ENCODE results near the gene UBE2I.
"Not testable (repeated sequence)": the region's sequence is repeated elsewhere in the genome, so short reads cannot be mapped to it uniquely, and the experiment has no call there.

Gene UBE2I

GRCh38 chr16:1269418-1269817 is 40.0 kb upstream of the UBE2I start:
- not testable (repeated sequence) for H3K4me3 ChIP-seq (ENCODE audit: low read length); H3K36me3 ChIP-seq (ENCODE audit: insufficient read depth, low read depth, low read length); H3K27me3 ChIP-seq (ENCODE audit: insufficient read depth, low read length)

GRCh38 chr16:1271380-1271723 is 38.1 kb upstream of the UBE2I start:
- Histone ChIP-seq H3K27ac (ENCODE audit: low read length) (no peak overlapping the region), H3K27me3 (ENCODE audit: insufficient read depth, low read length) (peaks cover 2% of the 10 kb centered on the region; the same call in 1 of the 2 replicates), H3K4me3 (ENCODE audit: low read length) (no peak overlapping the region), H3K36me3 (ENCODE audit: insufficient read depth, low read depth, low read length) (no peaks in the 10 kb centered on the region), H3K9me3 (ENCODE audit: insufficient read depth, low read depth, low read length) (no peaks in the 10 kb centered on the region), H3K9ac (ENCODE audit: low read depth, low read length) (no peak overlapping the region), H3K4me1 (ENCODE audit: insufficient read depth, low read length) (no peaks in the 10 kb centered on the region)

More at GRCh38 chr16:1269418-1269817, 40.0 kb upstream of the UBE2I start:
- not testable (repeated sequence) for H3K9me3 ChIP-seq (ENCODE audit: insufficient read depth, low read depth, low read length); H3K27ac ChIP-seq (ENCODE audit: low read length); H3K9ac ChIP-seq (ENCODE audit: low read depth, low read length); H3K4me1 ChIP-seq (ENCODE audit: insufficient read depth, low read length)

GRCh38 chr16:1271724-1272413 is 37.6 kb upstream of the UBE2I start:
- H3K36me3 ChIP-seq (ENCODE audit: insufficient read depth, low read depth, low read length); H3K9me3 ChIP-seq (ENCODE audit: insufficient read depth, low read depth, low read length); H3K27me3 ChIP-seq (ENCODE audit: insufficient read depth, low read length); H3K27ac ChIP-seq (ENCODE audit: low read length); H3K4me3 ChIP-seq (ENCODE audit: low read length); H3K4me1 ChIP-seq (ENCODE audit: insufficient read depth, low read length); H3K9ac ChIP-seq (ENCODE audit: low read depth, low read length): not testable (repeated sequence)

- Histone ChIP-seq H3K27ac (ENCODE audit: low read length) (no peak overlapping the region), H3K9ac (ENCODE audit: low read depth, low read length) (no peak overlapping the region), H3K4me3 (ENCODE audit: low read length) (no peak overlapping the region), H3K9me3 (ENCODE audit: insufficient read depth, low read depth, low read length) (no peaks in the 10 kb centered on the region), H3K4me1 (ENCODE audit: insufficient read depth, low read length) (no peaks in the 10 kb centered on the region), H3K36me3 (ENCODE audit: insufficient read depth, low read depth, low read length) (no peaks in the 10 kb centered on the region), H3K27me3 (ENCODE audit: insufficient read depth, low read length) (no peaks in the 10 kb centered on the region)
Measured at GRCh38 chr16:1272453-1273198, 36.8 kb upstream of the UBE2I start.

- Histone ChIP-seq H3K36me3 (ENCODE audit: insufficient read depth, low read depth, low read length) (no peaks in the 10 kb centered on the region), H3K4me3 (ENCODE audit: low read length) (no peak overlapping the region), H3K9me3 (ENCODE audit: insufficient read depth, low read depth, low read length) (no peaks in the 10 kb centered on the region), H3K27ac (ENCODE audit: low read length) (no peak overlapping the region), H3K27me3 (ENCODE audit: insufficient read depth, low read length) (no peaks in the 10 kb centered on the region), H3K4me1 (ENCODE audit: insufficient read depth, low read length) (no peaks in the 10 kb centered on the region), H3K9ac (ENCODE audit: low read depth, low read length) (no peak overlapping the region)
Measured at GRCh38 chr16:1273816-1274215, 35.6 kb upstream of the UBE2I start.

- no peaks in the 10 kb centered on the region for H3K27me3 ChIP-seq (ENCODE audit: insufficient read depth, low read length)
- no peaks in the 10 kb centered on the region for H3K36me3 ChIP-seq (ENCODE audit: insufficient read depth, low read depth, low read length)
- H3K9me3 ChIP-seq (ENCODE audit: insufficient read depth, low read depth, low read length), result no peaks in the 10 kb centered on the region
- H3K27ac ChIP-seq (ENCODE audit: low read length), result no peak overlapping the region
- no peak overlapping the region for H3K9ac ChIP-seq (ENCODE audit: low read depth, low read length)
- no peaks in the 10 kb centered on the region for H3K4me1 ChIP-seq (ENCODE audit: insufficient read depth, low read length)
- no peak overlapping the region for H3K4me3 ChIP-seq (ENCODE audit: low read length)
Measured at GRCh38 chr16:1274767-1275166, 34.7 kb upstream of the UBE2I start.

GRCh38 chr16:1275791-1276579 is 33.5 kb upstream of the UBE2I start:
- Histone ChIP-seq H3K27ac (ENCODE audit: low read length) (no peak overlapping the region), H3K4me1 (ENCODE audit: insufficient read depth, low read length) (no peaks in the 10 kb centered on the region), H3K36me3 (ENCODE audit: insufficient read depth, low read depth, low read length) (no peaks in the 10 kb centered on the region), H3K27me3 (ENCODE audit: insufficient read depth, low read length) (no peaks in the 10 kb centered on the region), H3K9ac (ENCODE audit: low read depth, low read length) (no peak overlapping the region), H3K9me3 (ENCODE audit: insufficient read depth, low read depth, low read length) (no peaks in the 10 kb centered on the region), H3K4me3 (ENCODE audit: low read length) (no peak overlapping the region)

- no peak overlapping the region for H3K27ac ChIP-seq (ENCODE audit: low read length)
- no peak overlapping the region for H3K4me3 ChIP-seq (ENCODE audit: low read length)
- no peaks in the 10 kb centered on the region; the same call in 1 of the 2 replicates for H3K27me3 ChIP-seq (ENCODE audit: insufficient read depth, low read length)
- no peak overlapping the region for H3K9ac ChIP-seq (ENCODE audit: low read depth, low read length)
- H3K36me3 ChIP-seq (ENCODE audit: insufficient read depth, low read depth, low read length), result no peaks in the 10 kb centered on the region
- H3K9me3 ChIP-seq (ENCODE audit: insufficient read depth, low read depth, low read length), result no peaks in the 10 kb centered on the region
- no peaks in the 10 kb centered on the region for H3K4me1 ChIP-seq (ENCODE audit: insufficient read depth, low read length)
Measured at GRCh38 chr16:1276580-1276878, 32.9 kb upstream of the UBE2I start.

GRCh38 chr16:1277151-1277598 is 32.3 kb upstream of the UBE2I start:
- Histone ChIP-seq H3K4me3 (ENCODE audit: low read length) (no peak overlapping the region), H3K4me1 (ENCODE audit: insufficient read depth, low read length) (no peaks in the 10 kb centered on the region), H3K36me3 (ENCODE audit: insufficient read depth, low read depth, low read length) (no peaks in the 10 kb centered on the region), H3K27ac (ENCODE audit: low read length) (no peak overlapping the region), H3K27me3 (ENCODE audit: insufficient read depth, low read length) (no peaks in the 10 kb centered on the region; the same call in 1 of the 2 replicates), H3K9ac (ENCODE audit: low read depth, low read length) (no peak overlapping the region), H3K9me3 (ENCODE audit: insufficient read depth, low read depth, low read length) (no peaks in the 10 kb centered on the region)

- Histone ChIP-seq H3K36me3 (ENCODE audit: insufficient read depth, low read depth, low read length) (no peaks in the 10 kb centered on the region), H3K27me3 (ENCODE audit: insufficient read depth, low read length) (no peaks in the 10 kb centered on the region; the same call in 1 of the 2 replicates), H3K4me3 (ENCODE audit: low read length) (no peak overlapping the region), H3K9me3 (ENCODE audit: insufficient read depth, low read depth, low read length) (no peaks in the 10 kb centered on the region), H3K9ac (ENCODE audit: low read depth, low read length) (no peak overlapping the region), H3K27ac (ENCODE audit: low read length) (no peak overlapping the region), H3K4me1 (ENCODE audit: insufficient read depth, low read length) (no peaks in the 10 kb centered on the region)
Measured at GRCh38 chr16:1277617-1278282, 31.7 kb upstream of the UBE2I start.

GRCh38 chr16:1278477-1278876 is 31.0 kb upstream of the UBE2I start:
- Histone ChIP-seq H3K9ac (ENCODE audit: low read depth, low read length) (no peak overlapping the region), H3K4me3 (ENCODE audit: low read length) (no peak overlapping the region), H3K4me1 (ENCODE audit: insufficient read depth, low read length) (no peaks in the 10 kb centered on the region), H3K9me3 (ENCODE audit: insufficient read depth, low read depth, low read length) (no peaks in the 10 kb centered on the region), H3K27ac (ENCODE audit: low read length) (no peak overlapping the region), H3K27me3 (ENCODE audit: insufficient read depth, low read length) (peaks cover under 1% of the 10 kb centered on the region; the same call in 1 of the 2 replicates), H3K36me3 (ENCODE audit: insufficient read depth, low read depth, low read length) (no peaks in the 10 kb centered on the region)
